GM23338 (cell line): ENCODE measurements around the gene TMEM14B. TPM values are rescaled to one million over a fixed set of nuclear protein-coding genes. Genes with fewer than 3 reads are reported as not detected.

Experiments
- ATAC-seq: fragments of 200-7000 bp; cut with Tn5 transposase; 3 replicates; pipeline ENCODE4 v1.9.1; 2020
- DNase-seq: peaks from one replicate; pipeline ENCODE4 v3.0.0-alpha.2; 2015; ENCODE audit warnings: low spot score
- H2AFZ ChIP-seq: fragments of 200-600 bp; sonication (generic); 2 replicates; pipeline ENCODE4 v1.8.0; 2016; ENCODE audit warnings: antibody characterized with exemption, mild to moderate bottlenecking, moderate library complexity
- H3F3A ChIP-seq: fragments of 200-600 bp; sonication (generic); replicated peaks from 2 replicates; pipeline ENCODE4 v1.8.0; 2017; ENCODE audit warnings: antibody characterized with exemption, mixed run types, low read depth
- H3K27ac ChIP-seq: fragments of 200-600 bp; sonication (generic); 2 replicates; pipeline ENCODE4 v1.6.1; 2016; ENCODE audit warnings: low read depth
- H3K27me3 ChIP-seq: fragments of 200-600 bp; sonication (generic); 2 replicates; pipeline ENCODE4 v1.8.0; 2016; ENCODE audit warnings: mild to moderate bottlenecking, mixed run types, moderate library complexity; ENCODE audit not compliant: insufficient read depth
- H3K36me3 ChIP-seq: fragments of 200-600 bp; sonication (generic); 2 replicates; pipeline ENCODE4 v1.8.0; 2016; ENCODE audit warnings: mild to moderate bottlenecking; ENCODE audit not compliant: insufficient read depth
- H3K4me1 ChIP-seq: fragments of 200-600 bp; sonication (generic); 2 replicates; pipeline ENCODE4 v1.8.0; 2016; ENCODE audit warnings: mild to moderate bottlenecking, moderate library complexity; ENCODE audit not compliant: insufficient read depth
- H3K4me2 ChIP-seq: fragments of 200-600 bp; sonication (generic); 2 replicates; pipeline ENCODE4 v1.7.1; 2017; ENCODE audit warnings: mixed run types
- H3K4me3 ChIP-seq: fragments of 200-600 bp; sonication (generic); 2 replicates; pipeline ENCODE4 v1.6.1; 2016; ENCODE audit warnings: mixed run types
- H3K79me2 ChIP-seq: fragments of 200-600 bp; sonication (generic); replicated peaks from 2 replicates; pipeline ENCODE4 v1.8.0; 2017; ENCODE audit warnings: mild to moderate bottlenecking; ENCODE audit not compliant: insufficient read depth
- H3K9me2 ChIP-seq: fragments of 200-600 bp; sonication (generic); 2 replicates; pipeline ENCODE4 v1.8.0; 2017; ENCODE audit not compliant: insufficient read depth
- H4K20me1 ChIP-seq: fragments of 200-600 bp; sonication (generic); replicated peaks from 2 replicates; pipeline ENCODE4 v1.8.0; 2017; ENCODE audit warnings: mild to moderate bottlenecking; ENCODE audit not compliant: insufficient read depth
- H3K27ac Mint-ChIP-seq: 2 replicates; pipeline ENCODE4 v1.8.0; 2020; ENCODE audit warnings: inconsistent platforms, mild to moderate bottlenecking, moderate library complexity, mixed read lengths
- H3K27me3 Mint-ChIP-seq: 3 replicates; pipeline ENCODE4 v1.8.0; 2022; ENCODE audit warnings: low read depth, mild to moderate bottlenecking, moderate library complexity, mixed read lengths, inconsistent platforms; ENCODE audit not compliant: insufficient read depth, poor library complexity
- H3K36me3 Mint-ChIP-seq: 3 replicates; pipeline ENCODE4 v1.8.0; 2021; ENCODE audit warnings: low read depth, mild to moderate bottlenecking, inconsistent platforms, moderate library complexity, mixed read lengths
- H3K4me1 Mint-ChIP-seq: 3 replicates; pipeline ENCODE4 v1.8.0; 2020; ENCODE audit warnings: mild to moderate bottlenecking, inconsistent platforms, mixed read lengths
- H3K4me3 Mint-ChIP-seq: 3 replicates; pipeline ENCODE4 v1.8.0; 2021; ENCODE audit warnings: moderate library complexity, mild to moderate bottlenecking, inconsistent platforms, mixed read lengths
- H3K9me3 Mint-ChIP-seq: 3 replicates; pipeline ENCODE4 v1.8.0; 2020; ENCODE audit warnings: moderate library complexity, mild to moderate bottlenecking, inconsistent platforms, mixed read lengths
- CREB1 ChIP-seq: fragments of 250-450 bp; sonication (Bioruptor Pico); IDR thresholded peaks from 2 replicates; pipeline ENCODE4 v1.5.0; 2020; ENCODE audit warnings: low read depth, mild to moderate bottlenecking, moderate library complexity
- EZH2 ChIP-seq: fragments of 200-600 bp; sonication (generic); IDR thresholded peaks from one replicate; pipeline ENCODE4 v1.8.0; 2017; ENCODE audit warnings: antibody characterized with exemption, mild to moderate bottlenecking, low read depth; ENCODE audit not compliant: unreplicated experiment
- EZH2phosphoT487 ChIP-seq: fragments of 200-600 bp; sonication (generic); IDR thresholded peaks from one replicate; pipeline ENCODE4 v1.8.1; 2018; ENCODE audit warnings: antibody characterized with exemption; ENCODE audit not compliant: unreplicated experiment
- JUNB ChIP-seq: IDR thresholded peaks from one replicate; pipeline ENCODE4 v1.6.1; 2016; ENCODE audit warnings: antibody characterized with exemption; ENCODE audit not compliant: unreplicated experiment
- NANOG ChIP-seq: IDR thresholded peaks from 2 replicates; pipeline ENCODE4 v1.6.1; 2016; ENCODE audit warnings: antibody characterized with exemption, borderline replicate concordance
- POLR2AphosphoS5 ChIP-seq: IDR thresholded peaks from 2 replicates; pipeline ENCODE4 v1.6.1; 2016; ENCODE audit warnings: antibody characterized with exemption, low read depth
- STAT1 ChIP-seq: IDR thresholded peaks from one replicate; pipeline ENCODE4 v1.6.1; 2016; ENCODE audit warnings: antibody characterized with exemption; ENCODE audit not compliant: unreplicated experiment
- ZNF114 ChIP-seq: fragments of 250-450 bp; sonication (Bioruptor Pico); IDR thresholded peaks from 2 replicates; pipeline ENCODE4 v1.5.0; 2020; ENCODE audit warnings: mild to moderate bottlenecking, moderate library complexity
- ZNF331 ChIP-seq: fragments of 250-450 bp; sonication (Bioruptor Pico); IDR thresholded peaks from 2 replicates; pipeline ENCODE4 v1.5.0; 2020; ENCODE audit warnings: low read depth, mild to moderate bottlenecking, moderate library complexity
- polyA plus RNA-seq: library from polyadenylated mRNA; unstranded; fragments of >200 nt; fragmentation: Nextera tagmentation; extraction: Ambion mirVana; gene quantifications from 2 replicates; pipeline ENCODE4 v1.2.1, GENCODE V29; 2016
- total RNA-seq: library from RNA; depleted of rRNA; stranded (reverse); fragments of >200 nt; shearing (Covaris generic); gene quantifications from 2 replicates; pipeline ENCODE4 v1.2.3, GENCODE V29; 2014
- TF ChIP-seq, protein P1 (sequence below), 2 experiments: fragments of 200-600 bp in 1 of 2; sonication (generic) in 1 of 2; conservative IDR thresholded peaks; 2 replicates each; pipeline versions ENCODE4 v1.5.1 to v1.6.1; 2016 to 2017; ENCODE audit warnings: antibody characterized with exemption in 2 of 2, low read depth in 2 of 2, mild to moderate bottlenecking in 2 of 2, moderate library complexity in 1 of 2
- TF ChIP-seq, protein P2 (sequence below): IDR thresholded peaks from one replicate; pipeline ENCODE4 v1.6.1; 2018; ENCODE audit warnings: antibody characterized with exemption; ENCODE audit not compliant: unreplicated experiment
- TF ChIP-seq, protein P3 (sequence below): fragments of 250-450 bp; sonication (Bioruptor Pico); IDR thresholded peaks from 2 replicates; pipeline ENCODE4 v1.5.0; 2020; ENCODE audit warnings: mild to moderate bottlenecking, moderate library complexity
- TF ChIP-seq, protein P4 (sequence below): IDR thresholded peaks from 2 replicates; pipeline ENCODE4 v1.6.1; 2016; ENCODE audit warnings: antibody characterized with exemption

Gene TMEM14B
- total and polyA plus RNA-seq, 2 experiments from 2014 or later: 104 to 210 TPM

DNA sequence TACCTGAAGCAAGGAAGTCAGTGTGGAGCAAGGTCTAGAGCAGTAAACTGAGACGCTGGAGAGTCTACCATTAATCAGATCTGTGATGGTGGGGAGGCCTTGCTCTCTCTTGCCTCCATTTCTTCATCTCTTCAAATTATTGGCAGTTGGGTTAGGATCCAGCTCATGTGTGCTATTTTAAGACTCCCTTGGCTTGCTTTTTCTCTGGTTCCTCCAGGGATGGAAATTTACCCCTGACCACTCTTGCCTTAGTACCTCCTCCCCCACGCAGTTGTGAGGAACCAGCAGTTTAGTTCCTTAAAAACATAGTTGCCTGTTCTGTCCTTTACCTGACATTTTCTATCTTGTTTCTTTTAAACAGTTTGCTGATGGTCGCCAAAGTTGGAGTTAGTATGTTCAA lies 17.4 kb upstream of the TMEM14B start:
- H3K4me1 ChIP-seq: no peaks in the 10 kb centered on the region
- TF ChIP-seq, protein P1, sequence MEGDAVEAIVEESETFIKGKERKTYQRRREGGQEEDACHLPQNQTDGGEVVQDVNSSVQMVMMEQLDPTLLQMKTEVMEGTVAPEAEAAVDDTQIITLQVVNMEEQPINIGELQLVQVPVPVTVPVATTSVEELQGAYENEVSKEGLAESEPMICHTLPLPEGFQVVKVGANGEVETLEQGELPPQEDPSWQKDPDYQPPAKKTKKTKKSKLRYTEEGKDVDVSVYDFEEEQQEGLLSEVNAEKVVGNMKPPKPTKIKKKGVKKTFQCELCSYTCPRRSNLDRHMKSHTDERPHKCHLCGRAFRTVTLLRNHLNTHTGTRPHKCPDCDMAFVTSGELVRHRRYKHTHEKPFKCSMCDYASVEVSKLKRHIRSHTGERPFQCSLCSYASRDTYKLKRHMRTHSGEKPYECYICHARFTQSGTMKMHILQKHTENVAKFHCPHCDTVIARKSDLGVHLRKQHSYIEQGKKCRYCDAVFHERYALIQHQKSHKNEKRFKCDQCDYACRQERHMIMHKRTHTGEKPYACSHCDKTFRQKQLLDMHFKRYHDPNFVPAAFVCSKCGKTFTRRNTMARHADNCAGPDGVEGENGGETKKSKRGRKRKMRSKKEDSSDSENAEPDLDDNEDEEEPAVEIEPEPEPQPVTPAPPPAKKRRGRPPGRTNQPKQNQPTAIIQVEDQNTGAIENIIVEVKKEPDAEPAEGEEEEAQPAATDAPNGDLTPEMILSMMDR (conservative IDR thresholded peaks at IDR 0.05; ENCODE audit: low read depth in 2 of 2): no peak
- TF ChIP-seq POLR2AphosphoS5: no peak
- TF ChIP-seq ZNF331: no peak
- no peak for TF ChIP-seq EZH2
- TF ChIP-seq ZNF114 (CRISPR knock-in tag): no peak
- TF ChIP-seq, protein P2, sequence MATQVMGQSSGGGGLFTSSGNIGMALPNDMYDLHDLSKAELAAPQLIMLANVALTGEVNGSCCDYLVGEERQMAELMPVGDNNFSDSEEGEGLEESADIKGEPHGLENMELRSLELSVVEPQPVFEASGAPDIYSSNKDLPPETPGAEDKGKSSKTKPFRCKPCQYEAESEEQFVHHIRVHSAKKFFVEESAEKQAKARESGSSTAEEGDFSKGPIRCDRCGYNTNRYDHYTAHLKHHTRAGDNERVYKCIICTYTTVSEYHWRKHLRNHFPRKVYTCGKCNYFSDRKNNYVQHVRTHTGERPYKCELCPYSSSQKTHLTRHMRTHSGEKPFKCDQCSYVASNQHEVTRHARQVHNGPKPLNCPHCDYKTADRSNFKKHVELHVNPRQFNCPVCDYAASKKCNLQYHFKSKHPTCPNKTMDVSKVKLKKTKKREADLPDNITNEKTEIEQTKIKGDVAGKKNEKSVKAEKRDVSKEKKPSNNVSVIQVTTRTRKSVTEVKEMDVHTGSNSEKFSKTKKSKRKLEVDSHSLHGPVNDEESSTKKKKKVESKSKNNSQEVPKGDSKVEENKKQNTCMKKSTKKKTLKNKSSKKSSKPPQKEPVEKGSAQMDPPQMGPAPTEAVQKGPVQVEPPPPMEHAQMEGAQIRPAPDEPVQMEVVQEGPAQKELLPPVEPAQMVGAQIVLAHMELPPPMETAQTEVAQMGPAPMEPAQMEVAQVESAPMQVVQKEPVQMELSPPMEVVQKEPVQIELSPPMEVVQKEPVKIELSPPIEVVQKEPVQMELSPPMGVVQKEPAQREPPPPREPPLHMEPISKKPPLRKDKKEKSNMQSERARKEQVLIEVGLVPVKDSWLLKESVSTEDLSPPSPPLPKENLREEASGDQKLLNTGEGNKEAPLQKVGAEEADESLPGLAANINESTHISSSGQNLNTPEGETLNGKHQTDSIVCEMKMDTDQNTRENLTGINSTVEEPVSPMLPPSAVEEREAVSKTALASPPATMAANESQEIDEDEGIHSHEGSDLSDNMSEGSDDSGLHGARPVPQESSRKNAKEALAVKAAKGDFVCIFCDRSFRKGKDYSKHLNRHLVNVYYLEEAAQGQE: no peak
- TF ChIP-seq, protein P3, sequence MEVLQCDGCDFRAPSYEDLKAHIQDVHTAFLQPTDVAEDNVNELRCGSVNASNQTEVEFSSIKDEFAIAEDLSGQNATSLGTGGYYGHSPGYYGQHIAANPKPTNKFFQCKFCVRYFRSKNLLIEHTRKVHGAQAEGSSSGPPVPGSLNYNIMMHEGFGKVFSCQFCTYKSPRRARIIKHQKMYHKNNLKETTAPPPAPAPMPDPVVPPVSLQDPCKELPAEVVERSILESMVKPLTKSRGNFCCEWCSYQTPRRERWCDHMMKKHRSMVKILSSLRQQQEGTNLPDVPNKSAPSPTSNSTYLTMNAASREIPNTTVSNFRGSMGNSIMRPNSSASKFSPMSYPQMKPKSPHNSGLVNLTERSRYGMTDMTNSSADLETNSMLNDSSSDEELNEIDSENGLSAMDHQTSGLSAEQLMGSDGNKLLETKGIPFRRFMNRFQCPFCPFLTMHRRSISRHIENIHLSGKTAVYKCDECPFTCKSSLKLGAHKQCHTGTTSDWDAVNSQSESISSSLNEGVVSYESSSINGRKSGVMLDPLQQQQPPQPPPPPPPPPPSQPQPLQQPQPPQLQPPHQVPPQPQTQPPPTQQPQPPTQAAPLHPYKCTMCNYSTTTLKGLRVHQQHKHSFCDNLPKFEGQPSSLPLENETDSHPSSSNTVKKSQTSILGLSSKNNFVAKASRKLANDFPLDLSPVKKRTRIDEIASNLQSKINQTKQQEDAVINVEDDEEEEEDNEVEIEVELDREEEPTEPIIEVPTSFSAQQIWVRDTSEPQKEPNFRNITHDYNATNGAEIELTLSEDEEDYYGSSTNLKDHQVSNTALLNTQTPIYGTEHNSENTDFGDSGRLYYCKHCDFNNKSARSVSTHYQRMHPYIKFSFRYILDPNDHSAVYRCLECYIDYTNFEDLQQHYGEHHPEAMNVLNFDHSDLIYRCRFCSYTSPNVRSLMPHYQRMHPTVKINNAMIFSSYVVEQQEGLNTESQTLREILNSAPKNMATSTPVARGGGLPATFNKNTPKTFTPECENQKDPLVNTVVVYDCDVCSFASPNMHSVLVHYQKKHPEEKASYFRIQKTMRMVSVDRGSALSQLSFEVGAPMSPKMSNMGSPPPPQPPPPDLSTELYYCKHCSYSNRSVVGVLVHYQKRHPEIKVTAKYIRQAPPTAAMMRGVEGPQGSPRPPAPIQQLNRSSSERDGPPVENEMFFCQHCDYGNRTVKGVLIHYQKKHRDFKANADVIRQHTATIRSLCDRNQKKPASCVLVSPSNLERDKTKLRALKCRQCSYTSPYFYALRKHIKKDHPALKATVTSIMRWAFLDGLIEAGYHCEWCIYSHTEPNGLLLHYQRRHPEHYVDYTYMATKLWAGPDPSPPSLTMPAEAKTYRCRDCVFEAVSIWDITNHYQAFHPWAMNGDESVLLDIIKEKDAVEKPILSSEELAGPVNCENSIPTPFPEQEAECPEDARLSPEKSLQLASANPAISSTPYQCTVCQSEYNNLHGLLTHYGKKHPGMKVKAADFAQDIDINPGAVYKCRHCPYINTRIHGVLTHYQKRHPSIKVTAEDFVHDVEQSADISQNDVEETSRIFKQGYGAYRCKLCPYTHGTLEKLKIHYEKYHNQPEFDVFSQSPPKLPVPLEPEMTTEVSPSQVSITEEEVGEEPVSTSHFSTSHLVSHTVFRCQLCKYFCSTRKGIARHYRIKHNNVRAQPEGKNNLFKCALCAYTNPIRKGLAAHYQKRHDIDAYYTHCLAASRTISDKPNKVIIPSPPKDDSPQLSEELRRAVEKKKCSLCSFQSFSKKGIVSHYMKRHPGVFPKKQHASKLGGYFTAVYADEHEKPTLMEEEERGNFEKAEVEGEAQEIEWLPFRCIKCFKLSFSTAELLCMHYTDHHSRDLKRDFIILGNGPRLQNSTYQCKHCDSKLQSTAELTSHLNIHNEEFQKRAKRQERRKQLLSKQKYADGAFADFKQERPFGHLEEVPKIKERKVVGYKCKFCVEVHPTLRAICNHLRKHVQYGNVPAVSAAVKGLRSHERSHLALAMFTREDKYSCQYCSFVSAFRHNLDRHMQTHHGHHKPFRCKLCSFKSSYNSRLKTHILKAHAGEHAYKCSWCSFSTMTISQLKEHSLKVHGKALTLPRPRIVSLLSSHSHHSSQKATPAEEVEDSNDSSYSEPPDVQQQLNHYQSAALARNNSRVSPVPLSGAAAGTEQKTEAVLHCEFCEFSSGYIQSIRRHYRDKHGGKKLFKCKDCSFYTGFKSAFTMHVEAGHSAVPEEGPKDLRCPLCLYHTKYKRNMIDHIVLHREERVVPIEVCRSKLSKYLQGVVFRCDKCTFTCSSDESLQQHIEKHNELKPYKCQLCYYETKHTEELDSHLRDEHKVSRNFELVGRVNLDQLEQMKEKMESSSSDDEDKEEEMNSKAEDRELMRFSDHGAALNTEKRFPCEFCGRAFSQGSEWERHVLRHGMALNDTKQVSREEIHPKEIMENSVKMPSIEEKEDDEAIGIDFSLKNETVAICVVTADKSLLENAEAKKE (CRISPR knock-in tag): no peak
- TF ChIP-seq STAT1: no peak
- no peak for TF ChIP-seq CREB1
- TF ChIP-seq, protein P4, sequence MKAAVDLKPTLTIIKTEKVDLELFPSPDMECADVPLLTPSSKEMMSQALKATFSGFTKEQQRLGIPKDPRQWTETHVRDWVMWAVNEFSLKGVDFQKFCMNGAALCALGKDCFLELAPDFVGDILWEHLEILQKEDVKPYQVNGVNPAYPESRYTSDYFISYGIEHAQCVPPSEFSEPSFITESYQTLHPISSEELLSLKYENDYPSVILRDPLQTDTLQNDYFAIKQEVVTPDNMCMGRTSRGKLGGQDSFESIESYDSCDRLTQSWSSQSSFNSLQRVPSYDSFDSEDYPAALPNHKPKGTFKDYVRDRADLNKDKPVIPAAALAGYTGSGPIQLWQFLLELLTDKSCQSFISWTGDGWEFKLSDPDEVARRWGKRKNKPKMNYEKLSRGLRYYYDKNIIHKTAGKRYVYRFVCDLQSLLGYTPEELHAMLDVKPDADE: no peak
- TF ChIP-seq NANOG: no peak
- TF ChIP-seq JUNB: no peak
- TF ChIP-seq EZH2phosphoT487: no peak
- H4K20me1 ChIP-seq: no peaks in the 10 kb centered on the region
- no peaks in the 10 kb centered on the region for H3F3A ChIP-seq
- H3K27me3 ChIP-seq: no peaks in the 10 kb centered on the region
- H3K36me3 ChIP-seq: peaks cover 10% of the 10 kb centered on the region; the same call in 1 of the 2 replicates
- H2AFZ ChIP-seq: no peak overlapping the region
- no peak overlapping the region for H3K27ac ChIP-seq
- 0 out of 2 replicates have a peak, but pooled peaks cover 8% of the 10 kb centered on the region for H3K79me2 ChIP-seq
- H3K4me3 Mint-ChIP-seq: no peak overlapping the region
- ATAC-seq (no peak), DNase-seq (no peak)
- H3K36me3 Mint-ChIP-seq: peaks cover 67% of the 10 kb centered on the region
- H3K4me1 Mint-ChIP-seq: peaks cover 5% of the 10 kb centered on the region
- H3K9me3 Mint-ChIP-seq: no peaks in the 10 kb centered on the region
- H3K27ac Mint-ChIP-seq: no peak overlapping the region
- H3K4me2 ChIP-seq: no peak overlapping the region
- no peaks in the 10 kb centered on the region for H3K9me2 ChIP-seq
- H3K4me3 ChIP-seq: no peak overlapping the region
- H3K27me3 Mint-ChIP-seq: no peaks in the 10 kb centered on the region
